Skeletal muscle satellite cell (primary cell): ENCODE data around the gene FBLIM1.

Source experiments
- H3K27me3 ChIP-seq: 2 replicates; pipeline ENCODE4 v1.7.0; 2013; ENCODE audit warnings: low read length; ENCODE audit not compliant: control insufficient read depth, insufficient read depth
- H3K36me3 ChIP-seq: 2 replicates; pipeline ENCODE4 v1.7.0; 2013; ENCODE audit warnings: mild to moderate bottlenecking, control low read depth, low read length; ENCODE audit not compliant: insufficient read depth
- H3K4me1 ChIP-seq: 2 replicates; pipeline ENCODE4 v1.7.0; 2013; ENCODE audit warnings: low read length; ENCODE audit not compliant: control insufficient read depth, insufficient read depth
- H3K4me2 ChIP-seq: 2 replicates; pipeline ENCODE4 v1.7.0; 2013; ENCODE audit warnings: mild to moderate bottlenecking, low read length
- H3K4me3 ChIP-seq: 2 replicates; pipeline ENCODE4 v1.7.0; 2013; ENCODE audit warnings: low read length
- H3K9ac ChIP-seq: 2 replicates; pipeline ENCODE4 v1.7.0; 2013; ENCODE audit warnings: mild to moderate bottlenecking, low read depth, low read length, moderate library complexity
- H3K9me3 ChIP-seq: replicated peaks from 2 replicates; pipeline ENCODE4 v1.7.0; 2013; ENCODE audit warnings: mild to moderate bottlenecking, control low read depth, low read length

Gene FBLIM1

DNA sequence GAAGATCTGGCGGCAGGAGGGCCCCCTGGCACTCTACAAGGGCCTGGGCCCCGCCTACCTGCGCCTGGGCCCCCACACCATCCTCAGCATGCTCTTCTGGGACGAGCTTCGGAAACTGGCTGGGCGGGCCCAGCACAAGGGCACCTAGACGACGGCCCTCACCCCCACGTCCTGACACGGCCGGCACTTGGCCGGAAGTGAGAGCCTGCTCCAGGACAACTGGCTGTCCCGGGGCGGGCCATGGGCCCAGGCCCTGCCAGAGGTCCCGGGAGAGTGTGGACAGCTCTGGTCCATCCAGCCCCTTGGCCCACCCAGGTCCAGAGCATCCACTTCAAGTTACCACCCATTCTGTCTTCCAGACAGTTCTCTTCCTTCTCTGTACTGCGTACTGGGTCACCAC is 19.3 kb upstream of the FBLIM1 start:
- Histone ChIP-seq H3K36me3 (peaks cover 10% of the 10 kb centered on the region), H3K4me1 (no peaks in the 10 kb centered on the region), H3K4me2 (no peak overlapping the region), H3K9ac (no peak overlapping the region), H3K27me3 (no peaks in the 10 kb centered on the region), H3K9me3 (no peaks in the 10 kb centered on the region), H3K4me3 (no peak overlapping the region)

DNA sequence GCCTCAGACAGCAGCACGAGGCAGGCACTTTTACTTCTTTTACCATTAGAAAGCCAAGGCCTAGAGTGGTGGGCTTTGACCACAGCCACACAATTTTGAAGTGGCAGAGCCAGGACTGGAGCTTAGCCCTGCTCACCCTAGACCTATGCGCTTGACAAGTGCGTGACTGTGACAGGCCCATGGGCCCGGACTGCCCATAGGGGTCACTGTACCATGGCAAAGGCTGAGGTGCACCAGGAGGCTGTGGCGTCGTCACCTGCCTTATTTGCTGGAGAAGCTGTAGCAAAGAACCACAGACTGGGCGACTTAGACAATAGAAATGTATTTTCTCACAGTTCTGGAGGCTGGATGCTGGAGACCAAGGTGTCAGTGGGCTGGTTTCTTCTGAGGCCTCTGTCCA is 18.9 kb upstream of the FBLIM1 start:
- H3K4me3 ChIP-seq, result no peak overlapping the region
- H3K4me2 ChIP-seq, result no peak overlapping the region
- H3K4me1 ChIP-seq, result no peaks in the 10 kb centered on the region
- H3K9me3 ChIP-seq, result no peaks in the 10 kb centered on the region
- no peaks in the 10 kb centered on the region for H3K27me3 ChIP-seq
- H3K9ac ChIP-seq, result no peak overlapping the region
- peaks cover 6% of the 10 kb centered on the region for H3K36me3 ChIP-seq

DNA sequence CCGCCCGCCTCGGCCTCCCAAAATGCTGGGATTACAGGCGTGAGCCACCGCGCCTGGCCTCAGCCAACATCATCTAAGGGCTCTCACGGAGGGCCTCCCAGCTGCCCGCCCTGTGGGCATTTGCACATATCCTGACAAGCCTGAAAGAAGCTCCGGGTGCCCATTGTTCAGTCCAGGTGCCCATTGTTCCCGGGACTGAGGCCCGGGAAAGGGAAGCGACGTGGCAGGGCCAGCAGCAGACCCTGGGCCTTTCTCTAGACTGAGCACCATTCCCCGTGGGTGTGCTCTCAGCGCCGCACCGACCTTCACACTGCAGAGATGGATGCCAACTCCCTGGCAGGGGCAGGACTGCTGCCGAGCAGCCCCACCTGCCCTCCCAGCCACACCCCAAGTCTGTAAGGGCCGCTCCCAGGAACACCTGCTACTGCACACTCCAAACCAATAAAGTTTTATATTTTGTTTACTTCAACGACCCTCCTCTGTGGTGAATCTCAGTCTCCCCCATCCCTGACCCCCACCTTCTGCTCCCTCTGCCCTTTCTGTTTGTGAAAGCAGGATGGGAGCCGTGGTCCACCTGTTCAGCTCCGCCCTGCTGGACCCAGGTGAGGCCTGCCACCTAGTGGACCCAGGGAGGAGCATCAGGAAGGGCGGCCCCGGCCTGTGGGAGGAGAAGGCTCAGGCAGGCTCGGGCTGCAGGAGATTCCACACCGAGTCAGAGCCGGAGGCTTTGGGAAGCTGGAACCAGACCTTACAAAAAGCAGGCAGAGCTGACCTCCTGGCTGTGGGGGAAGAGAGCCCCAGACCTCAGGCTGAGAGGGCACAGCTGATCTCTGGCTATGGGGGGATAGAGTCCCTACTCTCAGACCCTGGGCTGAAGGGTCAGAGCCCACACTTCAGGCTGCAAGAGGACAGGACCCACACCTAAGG is 17.4 kb upstream of the FBLIM1 start:
- Histone ChIP-seq H3K4me2 (no peak overlapping the region), H3K9me3 (no peaks in the 10 kb centered on the region), H3K27me3 (no peaks in the 10 kb centered on the region), H3K9ac (no peak overlapping the region), H3K4me3 (no peak overlapping the region), H3K4me1 (no peaks in the 10 kb centered on the region), H3K36me3 (no peaks in the 10 kb centered on the region)

DNA sequence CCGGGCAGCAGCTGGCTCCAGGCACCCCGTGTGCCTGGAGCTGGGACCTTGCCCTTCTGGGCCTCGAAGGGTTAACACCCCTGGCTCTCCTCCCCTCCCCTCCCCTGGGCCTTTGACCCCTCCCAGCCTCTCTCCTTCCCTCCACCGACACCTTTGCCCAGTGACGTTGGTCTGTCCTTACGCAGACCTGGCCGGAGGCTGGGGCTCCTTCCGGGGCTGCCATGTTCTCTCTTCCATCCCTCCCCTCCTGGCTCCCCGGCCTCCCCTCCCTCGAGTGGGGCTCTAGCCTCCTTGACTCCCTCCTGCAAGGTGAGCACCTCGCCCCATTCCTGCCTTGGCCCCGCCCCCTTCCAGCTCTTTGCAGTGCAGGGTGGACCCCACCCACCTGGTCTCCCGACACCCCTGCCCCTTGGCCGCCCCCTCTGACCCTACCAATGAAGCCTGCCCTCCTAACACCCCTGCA is 16.2 kb upstream of the FBLIM1 start, which contains the start of gene TMEM82:
Gene TMEM82, plus strand, starts transcription at position 161 of the 463 bp plus-strand sequence. Its CDS starts 61 bp downstream, at position 222.
- Histone ChIP-seq H3K36me3 (no peaks in the 10 kb centered on the region), H3K4me3 (no peak within 1 kb of the TSS), H3K9me3 (no peaks in the 10 kb centered on the region), H3K4me1 (no peaks in the 10 kb centered on the region), H3K27me3 (no peaks in the 10 kb centered on the region), H3K9ac (no peak within 1 kb of the TSS), H3K4me2 (no peak within 1 kb of the TSS)

DNA sequence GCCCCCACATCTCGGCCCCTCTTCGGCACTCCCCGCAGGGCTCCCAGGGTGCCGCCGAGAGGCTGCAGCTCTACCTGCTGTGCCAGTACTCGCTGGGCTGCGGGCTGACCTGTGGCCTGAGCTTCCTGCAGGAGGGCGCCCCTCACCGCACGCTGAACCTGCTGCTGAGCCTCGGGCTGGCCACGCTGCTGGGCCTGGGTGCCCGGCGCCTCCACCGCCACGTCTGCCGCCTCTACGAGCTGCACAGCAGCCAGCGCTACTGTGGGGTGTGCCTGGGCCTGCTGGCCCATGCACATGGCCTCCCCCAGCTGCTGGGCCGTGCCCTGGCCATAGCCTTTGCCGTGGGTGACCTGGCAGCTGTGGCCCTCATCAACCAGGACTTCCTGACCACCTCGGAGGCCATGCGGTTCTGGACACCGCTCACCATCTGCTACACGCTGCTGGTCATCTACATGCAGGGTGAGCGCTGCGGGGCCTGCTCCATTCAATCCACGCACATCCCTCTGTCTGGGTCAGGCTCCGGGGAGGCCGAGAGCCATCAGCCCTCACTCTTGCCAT is 14.4 kb upstream of the FBLIM1 start:
- no peaks in the 10 kb centered on the region for H3K9me3 ChIP-seq
- H3K27me3 ChIP-seq, result no peaks in the 10 kb centered on the region
- H3K4me3 ChIP-seq, result no peak overlapping the region
- no peak overlapping the region for H3K4me2 ChIP-seq
- H3K36me3 ChIP-seq, result no peaks in the 10 kb centered on the region
- H3K9ac ChIP-seq, result no peak overlapping the region
- H3K4me1 ChIP-seq, result peaks cover 5% of the 10 kb centered on the region

DNA sequence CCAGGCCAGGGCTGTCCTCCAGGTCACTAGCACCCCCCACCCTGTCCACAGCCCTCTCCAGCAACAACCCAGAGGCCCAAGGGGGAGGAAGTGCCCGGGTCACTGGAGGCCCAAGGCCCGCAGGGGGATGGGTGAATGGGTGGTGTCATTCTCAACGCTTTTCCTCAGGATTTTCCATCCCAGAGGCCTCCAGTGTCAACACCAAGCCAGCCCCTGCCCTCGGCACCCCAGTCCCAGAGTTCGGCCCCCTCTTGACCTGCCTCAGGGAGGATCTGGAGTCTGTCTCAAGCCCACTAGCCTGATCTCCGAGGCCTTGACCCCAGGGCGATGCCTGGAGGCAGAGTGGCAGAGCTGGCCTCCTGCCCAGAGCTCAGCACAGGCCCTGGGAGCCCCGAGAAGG is 11.2 kb upstream of the FBLIM1 start:
- H3K9ac ChIP-seq, result no peak overlapping the region

DNA sequence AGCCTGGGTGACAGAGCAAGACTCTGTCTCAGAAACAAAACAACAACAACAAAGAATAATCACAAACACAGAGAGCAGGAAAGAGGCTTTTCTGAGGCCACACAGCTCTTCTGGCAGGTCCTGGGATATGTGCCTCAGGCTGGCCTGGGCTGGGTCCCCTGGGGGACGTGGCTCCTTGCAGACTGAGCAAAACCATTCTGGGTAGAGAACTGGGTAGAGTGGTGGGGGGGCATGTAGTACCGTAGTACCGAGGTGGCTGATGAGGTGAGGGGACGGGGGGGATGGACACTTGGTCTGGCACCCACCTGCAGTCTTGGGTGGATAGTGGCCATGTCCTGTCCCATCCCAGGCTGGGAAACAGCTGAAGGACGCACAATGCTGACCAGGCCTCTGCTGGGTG is 10.3 kb upstream of the FBLIM1 start:
- Histone ChIP-seq H3K4me3 (no peak overlapping the region), H3K27me3 (no peaks in the 10 kb centered on the region), H3K9ac (no peak overlapping the region), H3K36me3 (no peaks in the 10 kb centered on the region), H3K4me1 (peaks cover 16% of the 10 kb centered on the region), H3K4me2 (no peak overlapping the region), H3K9me3 (no peaks in the 10 kb centered on the region)

More for the DNA sequence above, 11.2 kb upstream of the FBLIM1 start:
- H3K27me3 ChIP-seq, result no peaks in the 10 kb centered on the region
- H3K4me1 ChIP-seq, result peaks cover 16% of the 10 kb centered on the region
- H3K4me3 ChIP-seq, result no peak overlapping the region
- no peaks in the 10 kb centered on the region for H3K9me3 ChIP-seq
- H3K4me2 ChIP-seq, result no peak overlapping the region
- no peaks in the 10 kb centered on the region for H3K36me3 ChIP-seq

DNA sequence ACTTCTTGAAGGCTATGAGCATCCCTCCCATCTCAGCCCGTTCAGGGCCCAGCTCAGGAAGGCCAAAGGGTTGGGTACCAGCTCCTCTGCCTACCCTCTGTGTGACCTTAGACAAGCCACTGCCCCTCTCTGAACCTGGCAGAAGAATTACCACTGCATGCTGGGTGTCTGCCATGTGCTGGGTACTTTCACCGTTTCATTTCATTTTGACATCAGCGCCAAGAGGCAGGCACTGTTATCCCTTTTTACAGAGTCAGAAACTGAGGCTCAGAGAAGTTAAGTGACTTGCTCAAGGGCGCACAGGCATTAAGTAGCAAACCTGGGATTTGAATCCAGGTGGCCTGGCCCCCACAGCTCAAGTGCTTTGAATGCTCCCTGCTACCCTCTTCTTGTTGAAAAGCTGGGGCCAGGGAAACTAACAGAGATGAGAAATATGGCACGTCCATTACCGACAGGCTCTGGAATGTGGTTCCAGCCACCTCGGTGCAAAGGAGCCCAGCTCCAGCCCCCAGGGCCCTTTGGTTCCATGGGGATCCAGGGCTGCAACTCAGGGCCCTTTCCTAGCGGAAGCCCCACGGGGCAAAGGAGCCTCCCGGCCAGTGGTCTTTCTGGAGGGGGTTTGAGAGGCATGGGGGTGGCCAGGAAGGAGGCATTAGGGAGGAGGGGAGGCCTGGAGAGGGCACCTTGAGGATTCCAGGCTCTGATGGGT is 9.8 kb upstream of the FBLIM1 start:
- Histone ChIP-seq H3K9me3 (no peaks in the 10 kb centered on the region), H3K36me3 (no peaks in the 10 kb centered on the region), H3K4me2 (peak overlapping the region; percentile 14), H3K4me1 (peaks cover 16% of the 10 kb centered on the region), H3K4me3 (no peak overlapping the region), H3K27me3 (no peaks in the 10 kb centered on the region), H3K9ac (no peak overlapping the region)

DNA sequence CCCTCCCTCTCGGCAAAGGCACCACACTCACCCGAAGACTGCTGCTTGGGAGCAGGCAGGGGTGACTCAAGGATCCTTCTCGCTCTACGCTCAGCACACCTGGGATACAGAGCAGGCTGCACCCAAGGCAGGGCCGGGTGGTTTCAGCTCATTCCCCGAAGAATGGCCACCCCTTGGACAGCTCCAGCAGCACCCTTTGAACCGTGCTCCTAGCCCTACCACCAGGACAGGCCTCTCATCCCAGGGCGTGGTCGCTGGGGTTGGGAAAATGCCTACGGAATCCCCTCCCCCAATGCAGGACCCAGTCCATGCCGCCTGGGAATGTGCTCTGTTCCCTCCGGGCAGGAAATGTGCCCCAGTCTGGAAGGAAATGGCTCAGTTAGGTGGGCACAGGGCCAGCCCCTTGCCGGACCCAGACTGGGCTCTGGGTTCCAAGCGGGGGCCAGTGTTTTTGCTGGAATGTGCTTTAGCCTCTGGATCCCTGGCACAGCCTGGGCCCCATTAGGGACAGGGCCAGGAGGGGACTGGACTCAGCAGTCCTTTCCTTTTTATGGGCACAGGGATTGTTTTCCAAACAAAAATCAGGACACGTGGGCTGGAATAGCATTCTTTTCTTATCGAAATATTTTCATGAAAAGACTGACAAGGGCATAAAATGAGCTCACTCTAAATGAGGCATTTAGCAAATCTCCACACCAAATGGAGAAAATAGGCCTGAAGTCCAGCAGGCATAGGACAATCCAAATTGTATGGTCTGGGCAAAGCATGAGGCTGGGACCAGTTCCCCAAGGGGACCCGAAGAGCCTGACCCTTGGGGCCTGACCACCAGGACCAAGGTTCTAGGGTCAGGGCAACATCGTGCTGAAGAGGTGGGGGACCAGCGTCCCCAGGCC is 8.9 kb upstream of the FBLIM1 start:
- Histone ChIP-seq H3K9me3 (no peaks in the 10 kb centered on the region), H3K4me3 (peak overlapping the region; percentile 17), H3K36me3 (no peaks in the 10 kb centered on the region), H3K9ac (peak overlapping the region; percentile 16), H3K4me2 (peak overlapping the region; percentile 14), H3K4me1 (peaks cover 16% of the 10 kb centered on the region), H3K27me3 (no peaks in the 10 kb centered on the region)

DNA sequence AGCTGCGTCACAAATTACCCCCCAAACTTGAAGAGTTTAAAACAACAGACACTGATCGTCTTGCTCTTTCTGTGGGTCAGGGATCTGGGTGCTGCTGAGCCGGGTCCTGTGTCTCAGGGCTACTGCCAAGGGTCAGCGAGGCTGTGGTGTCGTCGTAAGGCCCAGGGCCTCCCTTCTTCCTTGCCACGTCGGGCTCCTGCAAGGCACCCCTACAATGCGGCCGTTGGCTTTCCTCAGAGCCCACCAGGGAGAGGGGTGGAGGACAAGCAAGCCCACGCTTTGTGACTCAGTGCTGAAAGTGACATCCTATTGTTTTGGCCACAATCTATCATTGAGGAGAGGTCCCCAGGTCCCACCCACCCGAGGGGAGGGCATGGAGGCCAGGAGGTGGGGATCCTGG is 7.7 kb upstream of the FBLIM1 start:
- Histone ChIP-seq H3K9ac (no peak overlapping the region), H3K9me3 (no peaks in the 10 kb centered on the region), H3K4me2 (no peak overlapping the region), H3K4me1 (peaks cover 19% of the 10 kb centered on the region), H3K27me3 (no peaks in the 10 kb centered on the region), H3K4me3 (no peak overlapping the region), H3K36me3 (no peaks in the 10 kb centered on the region)

DNA sequence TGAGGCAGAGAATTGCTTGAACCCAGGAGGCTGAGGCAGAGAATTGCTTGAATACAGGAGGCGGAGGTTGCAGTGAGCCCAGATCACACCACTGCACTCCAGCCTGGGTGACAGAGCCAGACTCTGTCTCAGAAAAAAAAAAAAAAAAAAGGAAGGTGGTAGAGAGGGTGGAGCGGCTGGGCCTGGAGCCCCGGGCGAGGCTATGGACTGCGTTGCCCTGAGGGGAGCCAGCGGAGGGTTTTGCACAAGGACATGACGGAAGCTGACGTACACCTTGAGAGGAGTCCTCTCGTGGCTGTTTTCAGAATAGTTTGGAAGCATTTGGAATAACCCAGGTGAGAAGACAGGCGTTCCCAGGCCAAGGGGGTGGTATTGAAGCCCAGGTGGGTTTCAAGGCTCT is 6.9 kb upstream of the FBLIM1 start:
- no peaks in the 10 kb centered on the region for H3K36me3 ChIP-seq
- H3K9ac ChIP-seq, result no peak overlapping the region
- H3K27me3 ChIP-seq, result no peaks in the 10 kb centered on the region
- H3K4me3 ChIP-seq, result no peak overlapping the region
- H3K9me3 ChIP-seq, result no peaks in the 10 kb centered on the region
- H3K4me1 ChIP-seq, result peaks cover 27% of the 10 kb centered on the region
- H3K4me2 ChIP-seq, result no peak overlapping the region
